Endothelial cell of umbilical vein (primary cell): ENCODE data around the gene HSPB2. TPM values are rescaled to one million over a fixed set of nuclear protein-coding genes. Genes with fewer than 3 reads are reported as not detected.

Experiments
- BruUV-seq: library from RNA; stranded (reverse); fragments of 400-500 nt; replicated peaks from 2 replicates; lab custom pipeline; 2021; lab: Mats Ljungman, UMichigan
- CTCF ChIA-PET: fragments of 300-600, 350-600 bp; sonication (Branson Sonifier 250); formaldehyde crosslinking; loops from one replicate; lab custom pipeline; 2021; ENCODE audit warnings: antibody characterized with exemption, inconsistent platforms; lab: Charles Lee
- POLR2A ChIA-PET: fragments of 300-600, 350-600 bp; sonication (Branson Sonifier 250); formaldehyde crosslinking; loops from one replicate; lab custom pipeline; 2021; ENCODE audit warnings: antibody characterized with exemption, inconsistent platforms; lab: Charles Lee
- DNase-seq: peaks from one replicate; pipeline ENCODE4 v3.0.0-alpha.2; 2011; ENCODE audit warnings: low read depth, low spot score
- FAIRE-seq: peaks from 2 replicates; lab custom pipeline; 2011; peaks lifted over from hg19 to GRCh38; lab: Jason Lieb, UNC
- H2AFZ ChIP-seq: 2 replicates; pipeline ENCODE4 v1.6.0; 2012; ENCODE audit warnings: low read depth, low read length, control low read depth, inconsistent platforms
- H3K27ac ChIP-seq: 2 replicates; pipeline ENCODE4 v1.5.1; 2011; ENCODE audit warnings: low read depth, mild to moderate bottlenecking, control low read depth, low read length, moderate library complexity; ENCODE audit not compliant: insufficient read depth
- H3K27me3 ChIP-seq, 2 experiments: 2 replicates each; pipeline versions ENCODE4 v1.6.0 to v1.6.1; 2011; ENCODE audit warnings: low read length in 2 of 2, mixed read lengths in 1 of 2; ENCODE audit not compliant: control insufficient read depth in 2 of 2, insufficient read depth in 2 of 2
- H3K36me3 ChIP-seq, 2 experiments: 2 replicates in 1 of 2; 3 replicates in 1 of 2; pipeline ENCODE4 v1.5.1; 2011; ENCODE audit warnings: low read length in 2 of 2, mild to moderate bottlenecking in 1 of 2, moderate library complexity in 1 of 2; ENCODE audit not compliant: control insufficient read depth in 2 of 2, insufficient read depth in 2 of 2; ENCODE audit errors: extremely low read depth in 1 of 2
- H3K4me1 ChIP-seq: 3 replicates; pipeline ENCODE4 v1.5.1; 2011; ENCODE audit warnings: mild to moderate bottlenecking, low read length; ENCODE audit not compliant: control insufficient read depth, insufficient read depth; ENCODE audit errors: extremely low read depth
- H3K4me2 ChIP-seq: 2 replicates; pipeline ENCODE4 v1.6.1; 2011; ENCODE audit warnings: low read length, control low read depth, mixed read lengths; ENCODE audit not compliant: insufficient read depth
- H3K4me3 ChIP-seq, 3 experiments: fragments of 200-600 bp in 1 of 3; sonication (generic), shearing (Covaris generic) in 1 of 3; replicated peaks in 1 of 3; 2 replicates each; pipeline ENCODE4 v1.5.1; 2011 to 2016; ENCODE audit warnings: control low read depth in 3 of 3, low read length in 3 of 3, mild to moderate bottlenecking in 2 of 3, inconsistent platforms in 1 of 3, low read depth in 1 of 3, moderate library complexity in 1 of 3; ENCODE audit not compliant: insufficient read depth in 1 of 3
- H3K79me2 ChIP-seq: 2 replicates; pipeline ENCODE4 v1.6.0; 2012; ENCODE audit warnings: low read length, inconsistent platforms; ENCODE audit not compliant: control insufficient read depth, insufficient read depth
- H3K9ac ChIP-seq: replicated peaks from 2 replicates; pipeline ENCODE3; 2011; ENCODE audit warnings: low read length, control low read depth; ENCODE audit not compliant: insufficient read depth; ENCODE audit errors: extremely low read depth
- H3K9me1 ChIP-seq: replicated peaks from 3 replicates; pipeline ENCODE4 v1.6.0; 2011; ENCODE audit warnings: mild to moderate bottlenecking, low read length; ENCODE audit not compliant: control insufficient read depth, insufficient read depth; ENCODE audit errors: extremely low read depth
- H3K9me3 ChIP-seq: replicated peaks from 2 replicates; pipeline ENCODE4 v1.5.1; 2012; ENCODE audit warnings: low read length, inconsistent platforms; ENCODE audit not compliant: control insufficient read depth, insufficient read depth
- H4K20me1 ChIP-seq: replicated peaks from 2 replicates; pipeline ENCODE3; 2011; ENCODE audit warnings: mild to moderate bottlenecking, low read length; ENCODE audit not compliant: control insufficient read depth, insufficient read depth; ENCODE audit errors: extremely low read depth
- CTCF ChIP-seq, 2 donors: IDR thresholded peaks; 1 replicate in 1 of 2; 2 replicates in 1 of 2; pipeline ENCODE4 v1.5.1; 2011; ENCODE audit warnings: low read length in 2 of 2, mild to moderate bottlenecking in 2 of 2, moderate library complexity in 2 of 2, control low read depth in 1 of 2, inconsistent platforms in 1 of 2, low read depth in 1 of 2; ENCODE audit not compliant: insufficient read depth in 1 of 2; ENCODE audit errors: extremely low read depth in 1 of 2
- JUN ChIP-seq: IDR thresholded peaks from 2 replicates; pipeline ENCODE4 v1.6.1; 2011; ENCODE audit warnings: borderline replicate concordance, low read depth; ENCODE audit not compliant: insufficient read length, insufficient read depth
- MAX ChIP-seq: IDR thresholded peaks from 2 replicates; pipeline ENCODE4 v1.6.1; 2011; ENCODE audit not compliant: insufficient read depth, insufficient read length
- MYC ChIP-seq: IDR thresholded peaks from one replicate; pipeline ENCODE4 v1.6.1; 2011; ENCODE audit warnings: mild to moderate bottlenecking, low read depth, low read length
- POLR2A ChIP-seq: IDR thresholded peaks from 2 replicates; pipeline ENCODE4 v1.6.1; 2012; ENCODE audit warnings: low read depth, mild to moderate bottlenecking, control low read depth, low read length
- POLR2AphosphoS5 ChIP-seq: IDR thresholded peaks from 2 replicates; pipeline ENCODE4 v1.6.1; 2012; ENCODE audit warnings: low read depth, mild to moderate bottlenecking, control low read depth, low read length, moderate library complexity; ENCODE audit not compliant: insufficient read depth
- dilution Hi-C: fragments of 300-500 bp; cut with MboI; formaldehyde crosslinking; loops from one replicate; pipeline ENCODE4 v1.15.0; 2019; ENCODE audit warnings: low sequenced_read_pairs; ENCODE audit not compliant: extremely low pct_ligation_motif_present
- intact Hi-C: fragments of 100-400 bp; cut with micrococcal nuclease; formaldehyde crosslinking; loops from one replicate; pipeline ENCODE4 v1.10.0; 2022
- polyA plus RNA-seq, 4 experiments: library from polyadenylated mRNA; depleted of rRNA in 3 of 4; stranded (reverse) in 3 of 4; unstranded in 1 of 4; fragments of >200 nt; gene quantifications; 2 replicates each; pipeline versions ENCODE4 v1.2.1 to v1.2.3, GENCODE V29; 2011 to 2012; ENCODE audit warnings: missing spikeins in 1 of 4
- total RNA-seq: library from RNA; stranded (reverse); gene quantifications from 2 replicates; pipeline ENCODE4 v1.2.3, GENCODE V29; 2021

The HSPB2 gene
- total and polyA plus RNA-seq, 2 donors (not counting 3 experiments of a cell fraction or from before 2014, with no cell fraction given) = not detected

- Histone ChIP-seq H3K36me3 (no peaks in the 10 kb centered on the region), H3K9me1 (no peaks in the 10 kb centered on the region), H3K4me1 (peaks cover 17% of the 10 kb centered on the region), H4K20me1 (no peaks in the 10 kb centered on the region), H3K79me2 (no peaks in the 10 kb centered on the region), H3K4me2 (no peak overlapping the region), H3K9me3 (no peaks in the 10 kb centered on the region), H2AFZ (no peak overlapping the region), H3K27ac (no peak overlapping the region), H3K4me3 (no peak overlapping the region), H3K9ac (no peak overlapping the region), H3K27me3 (no peaks in the 10 kb centered on the region)
- TF ChIP-seq POLR2AphosphoS5 (no peak), CTCF (IDR thresholded peaks at IDR 0.05; ENCODE audit: extremely low read depth in 1 of 2, insufficient read depth in 1 of 2, low read depth in 1 of 2, low read length in 2 of 2) (no peak), MAX (no peak), JUN (no peak), POLR2A (no peak), MYC (no peak)
- no TSS peak for BruUV-seq
- CTCF ChIA-PET = interaction anchor here (1.1 kb wide), 1 partner anchor 96 kb away, joined by 3 read pairs; no protein-coding TSS in a partner anchor
- intact Hi-C loops (no loop called here), dilution Hi-C loops (no loop called here)
- no peak for FAIRE-seq
- POLR2A ChIA-PET = no interaction called here
- DNase-seq = no peak
These were observed 8.4 kb downstream of the HSPB2 start for GRCh38 chr11:111920908-111921307.
